ENCODE measurements around the gene DIAPH2. TPM values are rescaled to one million over a fixed set of nuclear protein-coding genes. Genes with fewer than 3 reads are reported as not detected.

The DIAPH2 gene
- total RNA-seq, 1 experiment from 2014 or later = 15.9 TPM

DNA sequence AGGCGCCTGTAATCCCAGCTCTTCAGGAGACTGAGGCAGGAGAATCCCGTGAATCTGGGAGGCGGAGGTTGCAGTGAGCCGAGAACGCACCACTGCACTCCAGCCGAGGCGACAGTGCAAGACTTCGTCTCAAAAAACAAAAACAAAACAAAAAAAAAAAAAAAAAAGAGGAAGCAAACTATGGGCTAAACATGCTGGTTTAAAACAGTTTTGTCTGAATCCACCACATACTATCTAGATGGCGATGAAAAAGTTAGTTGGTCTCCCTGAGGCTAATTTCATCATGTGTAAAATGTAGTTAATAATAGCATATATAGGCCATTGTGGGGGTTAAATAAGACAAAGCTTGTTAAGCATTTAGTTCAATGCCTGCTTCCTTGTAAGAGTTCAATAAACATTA is 650.2 kb downstream of the DIAPH2 start:
- DNase-seq (ENCODE audit: low spot score) = no peak
- ChIA-PET CTCF (no interaction called here), POLR2A (no interaction called here)
- ATAC-seq = no peak
- TF ChIP-seq, protein P1, sequence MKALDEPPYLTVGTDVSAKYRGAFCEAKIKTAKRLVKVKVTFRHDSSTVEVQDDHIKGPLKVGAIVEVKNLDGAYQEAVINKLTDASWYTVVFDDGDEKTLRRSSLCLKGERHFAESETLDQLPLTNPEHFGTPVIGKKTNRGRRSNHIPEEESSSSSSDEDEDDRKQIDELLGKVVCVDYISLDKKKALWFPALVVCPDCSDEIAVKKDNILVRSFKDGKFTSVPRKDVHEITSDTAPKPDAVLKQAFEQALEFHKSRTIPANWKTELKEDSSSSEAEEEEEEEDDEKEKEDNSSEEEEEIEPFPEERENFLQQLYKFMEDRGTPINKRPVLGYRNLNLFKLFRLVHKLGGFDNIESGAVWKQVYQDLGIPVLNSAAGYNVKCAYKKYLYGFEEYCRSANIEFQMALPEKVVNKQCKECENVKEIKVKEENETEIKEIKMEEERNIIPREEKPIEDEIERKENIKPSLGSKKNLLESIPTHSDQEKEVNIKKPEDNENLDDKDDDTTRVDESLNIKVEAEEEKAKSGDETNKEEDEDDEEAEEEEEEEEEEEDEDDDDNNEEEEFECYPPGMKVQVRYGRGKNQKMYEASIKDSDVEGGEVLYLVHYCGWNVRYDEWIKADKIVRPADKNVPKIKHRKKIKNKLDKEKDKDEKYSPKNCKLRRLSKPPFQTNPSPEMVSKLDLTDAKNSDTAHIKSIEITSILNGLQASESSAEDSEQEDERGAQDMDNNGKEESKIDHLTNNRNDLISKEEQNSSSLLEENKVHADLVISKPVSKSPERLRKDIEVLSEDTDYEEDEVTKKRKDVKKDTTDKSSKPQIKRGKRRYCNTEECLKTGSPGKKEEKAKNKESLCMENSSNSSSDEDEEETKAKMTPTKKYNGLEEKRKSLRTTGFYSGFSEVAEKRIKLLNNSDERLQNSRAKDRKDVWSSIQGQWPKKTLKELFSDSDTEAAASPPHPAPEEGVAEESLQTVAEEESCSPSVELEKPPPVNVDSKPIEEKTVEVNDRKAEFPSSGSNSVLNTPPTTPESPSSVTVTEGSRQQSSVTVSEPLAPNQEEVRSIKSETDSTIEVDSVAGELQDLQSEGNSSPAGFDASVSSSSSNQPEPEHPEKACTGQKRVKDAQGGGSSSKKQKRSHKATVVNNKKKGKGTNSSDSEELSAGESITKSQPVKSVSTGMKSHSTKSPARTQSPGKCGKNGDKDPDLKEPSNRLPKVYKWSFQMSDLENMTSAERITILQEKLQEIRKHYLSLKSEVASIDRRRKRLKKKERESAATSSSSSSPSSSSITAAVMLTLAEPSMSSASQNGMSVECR (CRISPR knock-in tag; IDR thresholded peaks at IDR 0.05; ENCODE audit: borderline replicate concordance) = no peak
- TF ChIP-seq SP1 (CRISPR knock-in tag; conservative IDR thresholded peaks at IDR 0.05) (no peak), ZBTB21 (CRISPR knock-in tag; IDR thresholded peaks at IDR 0.05; ENCODE audit: borderline replicate concordance) (no peak), NR1H2 (CRISPR knock-in tag; IDR thresholded peaks at IDR 0.05) (no peak), CTCF (IDR thresholded peaks at IDR 0.05) (no peak)
- Mint-ChIP-seq H3K36me3 (peaks cover 3% of the 10 kb centered on the region; the same call in 1 of the 2 replicates), H3K4me1 (peaks cover 23% of the 10 kb centered on the region), H3K4me3 (no peak overlapping the region), H3K9me3 (no peaks in the 10 kb centered on the region), H3K27ac (no peak overlapping the region), H3K27me3 (ENCODE audit: low read depth) (no peaks in the 10 kb centered on the region)

- CTCF ChIA-PET = no interaction called here
- H3K36me3 Mint-ChIP-seq = peaks cover 10% of the 10 kb centered on the region
- H3K27ac Mint-ChIP-seq = peak overlapping the region; percentile 91
Measured at GRCh38 chrX:97344724-97345123, 660.1 kb downstream of the DIAPH2 start.

GRCh38 chrX:97358941-97359340 is 674.3 kb downstream of the DIAPH2 start:
- ChIA-PET CTCF (no interaction called here), POLR2A (no interaction called here)
- ATAC-seq (no peak), DNase-seq (ENCODE audit: low spot score) (no peak)
- Mint-ChIP-seq H3K4me1 (peaks cover 11% of the 10 kb centered on the region; the same call in 1 of the 2 replicates), H3K4me3 (no peak overlapping the region), H3K9me3 (no peaks in the 10 kb centered on the region), H3K36me3 (peaks cover 3% of the 10 kb centered on the region; the same call in 1 of the 2 replicates), H3K27me3 (ENCODE audit: low read depth) (no peaks in the 10 kb centered on the region), H3K27ac (no peak overlapping the region)
- TF ChIP-seq ZNF416 (CRISPR knock-in tag; IDR thresholded peaks at IDR 0.05) = no peak
- TF ChIP-seq, protein P2, sequence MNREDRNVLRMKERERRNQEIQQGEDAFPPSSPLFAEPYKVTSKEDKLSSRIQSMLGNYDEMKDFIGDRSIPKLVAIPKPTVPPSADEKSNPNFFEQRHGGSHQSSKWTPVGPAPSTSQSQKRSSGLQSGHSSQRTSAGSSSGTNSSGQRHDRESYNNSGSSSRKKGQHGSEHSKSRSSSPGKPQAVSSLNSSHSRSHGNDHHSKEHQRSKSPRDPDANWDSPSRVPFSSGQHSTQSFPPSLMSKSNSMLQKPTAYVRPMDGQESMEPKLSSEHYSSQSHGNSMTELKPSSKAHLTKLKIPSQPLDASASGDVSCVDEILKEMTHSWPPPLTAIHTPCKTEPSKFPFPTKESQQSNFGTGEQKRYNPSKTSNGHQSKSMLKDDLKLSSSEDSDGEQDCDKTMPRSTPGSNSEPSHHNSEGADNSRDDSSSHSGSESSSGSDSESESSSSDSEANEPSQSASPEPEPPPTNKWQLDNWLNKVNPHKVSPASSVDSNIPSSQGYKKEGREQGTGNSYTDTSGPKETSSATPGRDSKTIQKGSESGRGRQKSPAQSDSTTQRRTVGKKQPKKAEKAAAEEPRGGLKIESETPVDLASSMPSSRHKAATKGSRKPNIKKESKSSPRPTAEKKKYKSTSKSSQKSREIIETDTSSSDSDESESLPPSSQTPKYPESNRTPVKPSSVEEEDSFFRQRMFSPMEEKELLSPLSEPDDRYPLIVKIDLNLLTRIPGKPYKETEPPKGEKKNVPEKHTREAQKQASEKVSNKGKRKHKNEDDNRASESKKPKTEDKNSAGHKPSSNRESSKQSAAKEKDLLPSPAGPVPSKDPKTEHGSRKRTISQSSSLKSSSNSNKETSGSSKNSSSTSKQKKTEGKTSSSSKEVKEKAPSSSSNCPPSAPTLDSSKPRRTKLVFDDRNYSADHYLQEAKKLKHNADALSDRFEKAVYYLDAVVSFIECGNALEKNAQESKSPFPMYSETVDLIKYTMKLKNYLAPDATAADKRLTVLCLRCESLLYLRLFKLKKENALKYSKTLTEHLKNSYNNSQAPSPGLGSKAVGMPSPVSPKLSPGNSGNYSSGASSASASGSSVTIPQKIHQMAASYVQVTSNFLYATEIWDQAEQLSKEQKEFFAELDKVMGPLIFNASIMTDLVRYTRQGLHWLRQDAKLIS (CRISPR knock-in tag; IDR thresholded peaks at IDR 0.05; ENCODE audit: borderline replicate concordance) = no peak
- no peak for TF ChIP-seq TEAD4 (CRISPR knock-in tag; IDR thresholded peaks at IDR 0.05)
- no peak for TF ChIP-seq SMAD3 (CRISPR knock-in tag; IDR thresholded peaks at IDR 0.05; ENCODE audit: borderline replicate concordance)
- TF ChIP-seq, protein P3, sequence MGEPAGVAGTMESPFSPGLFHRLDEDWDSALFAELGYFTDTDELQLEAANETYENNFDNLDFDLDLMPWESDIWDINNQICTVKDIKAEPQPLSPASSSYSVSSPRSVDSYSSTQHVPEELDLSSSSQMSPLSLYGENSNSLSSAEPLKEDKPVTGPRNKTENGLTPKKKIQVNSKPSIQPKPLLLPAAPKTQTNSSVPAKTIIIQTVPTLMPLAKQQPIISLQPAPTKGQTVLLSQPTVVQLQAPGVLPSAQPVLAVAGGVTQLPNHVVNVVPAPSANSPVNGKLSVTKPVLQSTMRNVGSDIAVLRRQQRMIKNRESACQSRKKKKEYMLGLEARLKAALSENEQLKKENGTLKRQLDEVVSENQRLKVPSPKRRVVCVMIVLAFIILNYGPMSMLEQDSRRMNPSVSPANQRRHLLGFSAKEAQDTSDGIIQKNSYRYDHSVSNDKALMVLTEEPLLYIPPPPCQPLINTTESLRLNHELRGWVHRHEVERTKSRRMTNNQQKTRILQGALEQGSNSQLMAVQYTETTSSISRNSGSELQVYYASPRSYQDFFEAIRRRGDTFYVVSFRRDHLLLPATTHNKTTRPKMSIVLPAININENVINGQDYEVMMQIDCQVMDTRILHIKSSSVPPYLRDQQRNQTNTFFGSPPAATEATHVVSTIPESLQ (CRISPR knock-in tag; IDR thresholded peaks at IDR 0.05) = no peak
- no peak for TF ChIP-seq ATF3 (CRISPR knock-in tag; conservative IDR thresholded peaks at IDR 0.05)
- TF ChIP-seq NR2C2 (CRISPR knock-in tag; IDR thresholded peaks at IDR 0.05) = no peak

More at GRCh38 chrX:97344724-97345123, 660.1 kb downstream of the DIAPH2 start:
- TF ChIP-seq, protein P4, sequence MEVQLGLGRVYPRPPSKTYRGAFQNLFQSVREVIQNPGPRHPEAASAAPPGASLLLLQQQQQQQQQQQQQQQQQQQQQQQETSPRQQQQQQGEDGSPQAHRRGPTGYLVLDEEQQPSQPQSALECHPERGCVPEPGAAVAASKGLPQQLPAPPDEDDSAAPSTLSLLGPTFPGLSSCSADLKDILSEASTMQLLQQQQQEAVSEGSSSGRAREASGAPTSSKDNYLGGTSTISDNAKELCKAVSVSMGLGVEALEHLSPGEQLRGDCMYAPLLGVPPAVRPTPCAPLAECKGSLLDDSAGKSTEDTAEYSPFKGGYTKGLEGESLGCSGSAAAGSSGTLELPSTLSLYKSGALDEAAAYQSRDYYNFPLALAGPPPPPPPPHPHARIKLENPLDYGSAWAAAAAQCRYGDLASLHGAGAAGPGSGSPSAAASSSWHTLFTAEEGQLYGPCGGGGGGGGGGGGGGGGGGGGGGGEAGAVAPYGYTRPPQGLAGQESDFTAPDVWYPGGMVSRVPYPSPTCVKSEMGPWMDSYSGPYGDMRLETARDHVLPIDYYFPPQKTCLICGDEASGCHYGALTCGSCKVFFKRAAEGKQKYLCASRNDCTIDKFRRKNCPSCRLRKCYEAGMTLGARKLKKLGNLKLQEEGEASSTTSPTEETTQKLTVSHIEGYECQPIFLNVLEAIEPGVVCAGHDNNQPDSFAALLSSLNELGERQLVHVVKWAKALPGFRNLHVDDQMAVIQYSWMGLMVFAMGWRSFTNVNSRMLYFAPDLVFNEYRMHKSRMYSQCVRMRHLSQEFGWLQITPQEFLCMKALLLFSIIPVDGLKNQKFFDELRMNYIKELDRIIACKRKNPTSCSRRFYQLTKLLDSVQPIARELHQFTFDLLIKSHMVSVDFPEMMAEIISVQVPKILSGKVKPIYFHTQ (CRISPR knock-in tag; IDR thresholded peaks at IDR 0.05) = no peak
- no peak for TF ChIP-seq ZNF396 (CRISPR knock-in tag; IDR thresholded peaks at IDR 0.05; ENCODE audit: borderline replicate concordance)
- TF ChIP-seq GABPB1 (CRISPR knock-in tag; IDR thresholded peaks at IDR 0.05) = no peak
- H3K4me1 Mint-ChIP-seq = peaks cover 54% of the 10 kb centered on the region
- DNase-seq (ENCODE audit: low spot score) (no peak), ATAC-seq (no peak)
- peak overlapping the region; percentile 49 for H3K4me3 Mint-ChIP-seq
- POLR2A ChIA-PET = no interaction called here
- no peaks in the 10 kb centered on the region for H3K9me3 Mint-ChIP-seq
- H3K27me3 Mint-ChIP-seq (ENCODE audit: low read depth) = no peaks in the 10 kb centered on the region
